Measurements from ENCODE around the gene COL6A5. TPM values are rescaled to one million over a fixed set of nuclear protein-coding genes. Genes with fewer than 3 reads are reported as not detected.
"Not testable (repeated sequence)": the region's sequence is repeated elsewhere in the genome, so short reads cannot be mapped to it uniquely, and the experiment has no call there.

COL6A5 gene
- total RNA-seq, 4 donors from 2014 or later: not detected

DNA sequence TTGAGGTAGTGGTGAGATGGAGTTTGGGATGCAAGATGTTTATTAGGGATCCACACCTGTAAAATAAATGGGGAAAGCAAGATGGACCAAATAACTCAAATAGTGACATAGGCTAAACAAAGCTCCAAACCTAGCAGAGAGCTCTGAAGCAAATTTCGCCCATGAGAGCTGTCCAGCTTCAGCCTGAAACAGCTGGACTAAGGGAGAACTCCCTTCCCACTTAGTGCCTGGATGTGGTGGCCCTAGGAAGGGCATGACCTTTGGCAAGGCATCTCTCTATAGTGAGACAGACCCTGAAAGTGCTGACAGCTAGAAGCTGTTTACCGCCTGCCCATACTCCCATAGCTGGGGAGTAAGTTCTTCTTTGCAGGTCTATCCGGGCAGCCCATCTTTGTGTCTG, 48.1 kb downstream of the COL6A5 start:
- Histone ChIP-seq H3K4me1 (peaks cover 0 to 7% (median 0%) of the 10 kb centered on the region in 4 donors), H3K4me3 (no peak overlapping the region), H3K27me3 (no peaks in the 10 kb centered on the region), H3K27ac (replicated peaks in 1 of 4) (no peak overlapping the region), H3K36me3 (no peaks in the 10 kb centered on the region), H3K9me3 (no peaks in the 10 kb centered on the region)
- no peak for TF ChIP-seq EP300 (IDR thresholded peaks at IDR 0.05)
- no peak for TF ChIP-seq POLR2AphosphoS5 (IDR thresholded peaks at IDR 0.05)
- no peak for TF ChIP-seq POLR2A (IDR thresholded peaks at IDR 0.05; ENCODE audit: low read depth)
- TF ChIP-seq, protein P1, sequence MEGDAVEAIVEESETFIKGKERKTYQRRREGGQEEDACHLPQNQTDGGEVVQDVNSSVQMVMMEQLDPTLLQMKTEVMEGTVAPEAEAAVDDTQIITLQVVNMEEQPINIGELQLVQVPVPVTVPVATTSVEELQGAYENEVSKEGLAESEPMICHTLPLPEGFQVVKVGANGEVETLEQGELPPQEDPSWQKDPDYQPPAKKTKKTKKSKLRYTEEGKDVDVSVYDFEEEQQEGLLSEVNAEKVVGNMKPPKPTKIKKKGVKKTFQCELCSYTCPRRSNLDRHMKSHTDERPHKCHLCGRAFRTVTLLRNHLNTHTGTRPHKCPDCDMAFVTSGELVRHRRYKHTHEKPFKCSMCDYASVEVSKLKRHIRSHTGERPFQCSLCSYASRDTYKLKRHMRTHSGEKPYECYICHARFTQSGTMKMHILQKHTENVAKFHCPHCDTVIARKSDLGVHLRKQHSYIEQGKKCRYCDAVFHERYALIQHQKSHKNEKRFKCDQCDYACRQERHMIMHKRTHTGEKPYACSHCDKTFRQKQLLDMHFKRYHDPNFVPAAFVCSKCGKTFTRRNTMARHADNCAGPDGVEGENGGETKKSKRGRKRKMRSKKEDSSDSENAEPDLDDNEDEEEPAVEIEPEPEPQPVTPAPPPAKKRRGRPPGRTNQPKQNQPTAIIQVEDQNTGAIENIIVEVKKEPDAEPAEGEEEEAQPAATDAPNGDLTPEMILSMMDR (IDR thresholded peaks at IDR 0.05): no peak
- intact Hi-C loops (cut with DNase I): no loop called here
- no peak for DNase-seq (ENCODE audit: extremely low spot score)
- 82% methylated on average over 3 of the region's 3 CpGs for WGBS

GRCh38 chr3:130395331-130395730, 49.9 kb downstream of the COL6A5 start:
- H3K27ac ChIP-seq (replicated peaks in 1 of 4): no peak overlapping the region
- no peaks in the 10 kb centered on the region for H3K27me3 ChIP-seq
- TF ChIP-seq POLR2A (IDR thresholded peaks at IDR 0.05; ENCODE audit: low read depth): no peak
- TF ChIP-seq, protein P1 (IDR thresholded peaks at IDR 0.05): no peak
- TF ChIP-seq EP300 (IDR thresholded peaks at IDR 0.05): no peak
- no peak for TF ChIP-seq POLR2AphosphoS5 (IDR thresholded peaks at IDR 0.05)
- H3K4me1 ChIP-seq: no peaks in the 10 kb centered on the region
- DNase-seq (ENCODE audit: extremely low spot score): no peak
- H3K36me3 ChIP-seq: no peaks in the 10 kb centered on the region
- intact Hi-C loops (cut with DNase I): no loop called here
- no peaks in the 10 kb centered on the region for H3K9me3 ChIP-seq
- WGBS: 39% methylated on average over 2 of the region's 2 CpGs
- H3K4me3 ChIP-seq: no peak overlapping the region

DNA sequence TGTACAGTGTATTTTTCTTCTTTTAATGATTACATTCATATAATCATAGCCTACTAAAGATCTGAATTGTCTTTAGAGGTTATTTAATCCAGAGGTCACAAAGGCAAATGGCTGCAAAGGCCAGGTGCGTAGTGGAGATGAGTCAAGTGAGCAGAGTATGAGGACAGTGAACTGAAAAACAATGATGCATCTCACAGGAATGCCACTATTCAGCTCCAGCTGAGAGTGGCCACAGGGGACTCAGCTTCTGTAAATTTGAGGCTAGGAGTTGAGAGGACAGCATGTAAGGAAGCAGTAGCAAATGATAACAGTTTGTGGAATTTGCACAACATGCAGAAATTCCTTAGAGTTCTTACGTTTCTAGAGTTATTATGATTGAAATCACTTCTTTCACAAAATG, 50.4 kb downstream of the COL6A5 start:
- no peak for TF ChIP-seq POLR2AphosphoS5 (IDR thresholded peaks at IDR 0.05)
- TF ChIP-seq, protein P1 (IDR thresholded peaks at IDR 0.05): no peak
- TF ChIP-seq POLR2A (IDR thresholded peaks at IDR 0.05; ENCODE audit: low read depth): no peak
- TF ChIP-seq EP300 (IDR thresholded peaks at IDR 0.05): no peak
- no peaks in the 10 kb centered on the region for H3K4me1 ChIP-seq
- H3K27ac ChIP-seq (replicated peaks in 1 of 4): no peak overlapping the region
- no peaks in the 10 kb centered on the region for H3K27me3 ChIP-seq
- DNase-seq (ENCODE audit: extremely low spot score): peak; percentile 47
- H3K4me3 ChIP-seq: no peak overlapping the region
- 49% methylated on average over 2 of the region's 2 CpGs for WGBS
- intact Hi-C loops (cut with DNase I): no loop called here
- H3K36me3 ChIP-seq: no peaks in the 10 kb centered on the region
- H3K9me3 ChIP-seq: no peaks in the 10 kb centered on the region

- no peak for TF ChIP-seq POLR2A (IDR thresholded peaks at IDR 0.05; ENCODE audit: low read depth)
- TF ChIP-seq EP300 (IDR thresholded peaks at IDR 0.05): no peak
- no peak for TF ChIP-seq POLR2AphosphoS5 (IDR thresholded peaks at IDR 0.05)
- TF ChIP-seq, protein P1 (IDR thresholded peaks at IDR 0.05): no peak
- H3K9me3 ChIP-seq: no peaks in the 10 kb centered on the region
- intact Hi-C loops (cut with DNase I): no loop called here
- H3K27me3 ChIP-seq: peaks cover 0 to 5% (median 0%) of the 10 kb centered on the region in 4 donors
- no peak overlapping the region for H3K4me3 ChIP-seq
- no peak overlapping the region for H3K27ac ChIP-seq (replicated peaks in 1 of 4)
- no peaks in the 10 kb centered on the region for H3K4me1 ChIP-seq
- H3K36me3 ChIP-seq: no peaks in the 10 kb centered on the region
- peak; percentile 70 for DNase-seq (ENCODE audit: extremely low spot score)
Measured at GRCh38 chr3:130404401-130404800, 58.9 kb downstream of the COL6A5 start.

DNA sequence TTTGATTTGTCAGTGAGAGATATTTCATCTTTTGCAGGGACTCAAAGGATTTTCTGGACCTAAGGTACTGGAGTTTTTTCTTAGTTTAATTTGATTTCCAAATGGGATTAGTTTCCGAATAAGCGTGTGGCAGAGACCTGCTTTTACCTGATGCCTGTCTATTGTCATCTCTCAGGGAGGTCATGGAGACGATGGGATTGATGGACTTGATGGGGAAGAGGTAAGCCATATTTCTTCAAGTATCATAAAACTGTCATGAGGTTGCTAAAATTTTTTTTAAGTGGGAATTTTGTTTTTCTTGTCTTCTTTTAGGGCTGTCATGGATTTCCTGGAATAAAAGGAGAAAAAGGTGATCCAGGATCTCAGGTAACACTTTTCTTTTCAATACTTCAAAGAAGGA, 60.5 kb downstream of the COL6A5 start:
- Histone ChIP-seq H3K9me3 (no peaks in the 10 kb centered on the region), H3K36me3 (no peaks in the 10 kb centered on the region), H3K4me1 (no peaks in the 10 kb centered on the region), H3K27me3 (peaks cover 0 to 5% (median 0%) of the 10 kb centered on the region in 4 donors), H3K4me3 (no peak overlapping the region), H3K27ac (replicated peaks in 1 of 4) (no peak overlapping the region)
- intact Hi-C loops (cut with DNase I): no loop called here
- WGBS: 66% methylated on average over 3 of the region's 3 CpGs
- TF ChIP-seq EP300 (IDR thresholded peaks at IDR 0.05): no peak
- TF ChIP-seq POLR2AphosphoS5 (IDR thresholded peaks at IDR 0.05): no peak
- TF ChIP-seq POLR2A (IDR thresholded peaks at IDR 0.05; ENCODE audit: low read depth): no peak
- TF ChIP-seq, protein P1 (IDR thresholded peaks at IDR 0.05): no peak
- DNase-seq (ENCODE audit: extremely low spot score): peak; percentile 8

- WGBS: 80% methylated on average over 10 of the region's 10 CpGs
Measured at GRCh38 chr3:130408253-130408652, 62.8 kb downstream of the COL6A5 start.

More at GRCh38 chr3:130408253-130408652, 62.8 kb downstream of the COL6A5 start:
- intact Hi-C loops (cut with DNase I); H3K27ac ChIP-seq (replicated peaks in 1 of 4); H3K36me3 ChIP-seq; H3K9me3 ChIP-seq; H3K27me3 ChIP-seq; H3K4me3 ChIP-seq; H3K4me1 ChIP-seq: not testable (repeated sequence)
- DNase-seq (ENCODE audit: extremely low spot score): peak; percentile 17

Data from esophagus muscularis mucosa (tissue), 4 donors.